ENCODE measurements around the gene TAF11. TPM values are rescaled to one million over a fixed set of nuclear protein-coding genes. Genes with fewer than 3 reads are reported as not detected.

Gene TAF11
- total RNA-seq, 1 experiment from 2014 or later, result 32.9 TPM

GRCh38 chr6:34906826-34907225, 19.0 kb upstream of the TAF11 start:
- Histone ChIP-seq H3K27me3 (replicated peaks; ENCODE audit: insufficient read depth, low read depth, low read length, poor library complexity) (no peaks in the 10 kb centered on the region), H3K4me1 (ENCODE audit: insufficient read depth, low read length, poor library complexity, severe bottlenecking) (peaks cover 23% of the 10 kb centered on the region), H3K9me3 (ENCODE audit: low read depth, low read length, poor library complexity, severe bottlenecking) (no peaks in the 10 kb centered on the region), H3K36me3 (ENCODE audit: insufficient read depth, low read length, poor library complexity, severe bottlenecking) (no peaks in the 10 kb centered on the region), H3K27ac (ENCODE audit: low read depth, low read length, poor library complexity, severe bottlenecking) (no peak overlapping the region), H3K4me3 (ENCODE audit: low read depth, low read length, poor library complexity, severe bottlenecking) (no peak overlapping the region)
- TF ChIP-seq EZH2 (IDR thresholded peaks at IDR 0.05; ENCODE audit: borderline replicate concordance, low read depth, low read length, poor library complexity, severe bottlenecking), result no peak
- TF ChIP-seq CTCF (conservative IDR thresholded peaks at IDR 0.05; ENCODE audit: low read depth, low read length), result no peak
- no peak for DNase-seq (ENCODE audit: low spot score)
- ChIA-PET POLR2A (ENCODE audit: low non-redundant PET) (no interaction called here), CTCF (no interaction called here)
- no TSS peak for BruUV-seq (replicated peaks)
- intact Hi-C loops (cut with micrococcal nuclease; ENCODE audit: unreplicated experiment), result no loop called here

- no peaks in the 10 kb centered on the region for H3K27me3 ChIP-seq (replicated peaks; ENCODE audit: insufficient read depth, low read depth, low read length, poor library complexity)
- no peak for DNase-seq (ENCODE audit: low spot score)
- H3K9me3 ChIP-seq (ENCODE audit: low read depth, low read length, poor library complexity, severe bottlenecking), result no peaks in the 10 kb centered on the region
- no peak overlapping the region for H3K4me3 ChIP-seq (ENCODE audit: low read depth, low read length, poor library complexity, severe bottlenecking)
- H3K27ac ChIP-seq (ENCODE audit: low read depth, low read length, poor library complexity, severe bottlenecking), result no peak overlapping the region
- intact Hi-C loops (cut with micrococcal nuclease; ENCODE audit: unreplicated experiment), result no loop called here
- BruUV-seq (replicated peaks), result no TSS peak
- ChIA-PET CTCF (no interaction called here), POLR2A (ENCODE audit: low non-redundant PET) (no interaction called here)
- peaks cover 9% of the 10 kb centered on the region for H3K4me1 ChIP-seq (ENCODE audit: insufficient read depth, low read length, poor library complexity, severe bottlenecking)
- H3K36me3 ChIP-seq (ENCODE audit: insufficient read depth, low read length, poor library complexity, severe bottlenecking), result no peaks in the 10 kb centered on the region
- TF ChIP-seq CTCF (conservative IDR thresholded peaks at IDR 0.05; ENCODE audit: low read depth, low read length) (no peak), EZH2 (IDR thresholded peaks at IDR 0.05; ENCODE audit: borderline replicate concordance, low read depth, low read length, poor library complexity, severe bottlenecking) (no peak)
Observed at GRCh38 chr6:34904990-34905613, 17.3 kb upstream of the TAF11 start.

GRCh38 chr6:34901930-34902329, 14.1 kb upstream of the TAF11 start:
- H3K27me3 ChIP-seq (replicated peaks; ENCODE audit: insufficient read depth, low read depth, low read length, poor library complexity), result no peaks in the 10 kb centered on the region
- TF ChIP-seq CTCF (conservative IDR thresholded peaks at IDR 0.05; ENCODE audit: low read depth, low read length), result no peak
- no peaks in the 10 kb centered on the region for H3K9me3 ChIP-seq (ENCODE audit: low read depth, low read length, poor library complexity, severe bottlenecking)
- ChIA-PET CTCF (no interaction called here), POLR2A (ENCODE audit: low non-redundant PET) (no interaction called here)
- intact Hi-C loops (cut with micrococcal nuclease; ENCODE audit: unreplicated experiment), result no loop called here
- no peaks in the 10 kb centered on the region for H3K4me1 ChIP-seq (ENCODE audit: insufficient read depth, low read length, poor library complexity, severe bottlenecking)
- BruUV-seq (replicated peaks), result no TSS peak
- H3K36me3 ChIP-seq (ENCODE audit: insufficient read depth, low read length, poor library complexity, severe bottlenecking), result no peaks in the 10 kb centered on the region
- H3K27ac ChIP-seq (ENCODE audit: low read depth, low read length, poor library complexity, severe bottlenecking), result no peak overlapping the region
- DNase-seq (ENCODE audit: low spot score), result no peak
- no peak overlapping the region for H3K4me3 ChIP-seq (ENCODE audit: low read depth, low read length, poor library complexity, severe bottlenecking)

Data from A673 (cell line).